Right lobe of liver (tissue), 4 donors: Measurements from ENCODE around the gene TTC7B.

Source experiments
- POLR2A ChIP-seq: fragments of 450-650 bp; IDR thresholded peaks from one replicate; pipeline ENCODE4 v1.6.1; 2017; ENCODE audit warnings: antibody characterized with exemption, mild to moderate bottlenecking
- TF ChIP-seq, protein P1 (sequence below), 4 donors: fragments of 200-600 bp in 3 of 4; fragments of 450-650 bp in 1 of 4; IDR thresholded peaks; one replicate each; pipeline versions ENCODE4 v1.5.1 to v1.8.0; 2016 to 2022; ENCODE audit warnings: antibody characterized with exemption in 4 of 4, mild to moderate bottlenecking in 2 of 4
- donor health status: DM: no; HTN: no; CAD: no.
- donor health status: DM: no; HTN: no; CAD: no.
- donor health status: DM: no; HTN: yes; CAD: no.

DNA sequence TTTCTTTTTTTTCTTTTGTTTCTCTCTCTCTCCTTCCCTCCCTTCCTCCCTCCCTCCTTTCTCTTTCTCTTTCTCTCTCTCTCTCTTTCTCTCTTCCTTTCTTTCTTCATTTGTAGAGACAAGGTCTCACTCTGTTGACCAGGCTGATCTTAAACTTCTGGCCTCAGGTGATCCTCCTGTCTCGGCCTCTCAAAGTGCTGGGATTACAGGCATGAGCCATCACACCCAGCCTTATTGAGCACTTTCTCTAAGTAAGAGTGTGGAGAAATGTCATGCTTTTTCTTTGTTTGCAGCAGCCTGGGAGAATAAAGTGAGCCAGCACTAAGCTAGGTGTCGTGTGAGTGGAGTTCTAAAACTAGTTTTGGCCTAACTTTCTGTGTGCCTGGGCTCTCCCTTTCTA lies 74.0 kb downstream of the TTC7B start:
- TF ChIP-seq POLR2A: no peak
- TF ChIP-seq, protein P1, sequence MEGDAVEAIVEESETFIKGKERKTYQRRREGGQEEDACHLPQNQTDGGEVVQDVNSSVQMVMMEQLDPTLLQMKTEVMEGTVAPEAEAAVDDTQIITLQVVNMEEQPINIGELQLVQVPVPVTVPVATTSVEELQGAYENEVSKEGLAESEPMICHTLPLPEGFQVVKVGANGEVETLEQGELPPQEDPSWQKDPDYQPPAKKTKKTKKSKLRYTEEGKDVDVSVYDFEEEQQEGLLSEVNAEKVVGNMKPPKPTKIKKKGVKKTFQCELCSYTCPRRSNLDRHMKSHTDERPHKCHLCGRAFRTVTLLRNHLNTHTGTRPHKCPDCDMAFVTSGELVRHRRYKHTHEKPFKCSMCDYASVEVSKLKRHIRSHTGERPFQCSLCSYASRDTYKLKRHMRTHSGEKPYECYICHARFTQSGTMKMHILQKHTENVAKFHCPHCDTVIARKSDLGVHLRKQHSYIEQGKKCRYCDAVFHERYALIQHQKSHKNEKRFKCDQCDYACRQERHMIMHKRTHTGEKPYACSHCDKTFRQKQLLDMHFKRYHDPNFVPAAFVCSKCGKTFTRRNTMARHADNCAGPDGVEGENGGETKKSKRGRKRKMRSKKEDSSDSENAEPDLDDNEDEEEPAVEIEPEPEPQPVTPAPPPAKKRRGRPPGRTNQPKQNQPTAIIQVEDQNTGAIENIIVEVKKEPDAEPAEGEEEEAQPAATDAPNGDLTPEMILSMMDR (IDR thresholded peaks at IDR 0.05): no peak
